Activated B cell treated with CpG ODN at 0.5 μM for 24 hours (primary cell): Measurements from ENCODE around the gene LRRC66. TPM values are rescaled to one million over a fixed set of nuclear protein-coding genes. Genes with fewer than 3 reads are reported as not detected.

Source experiments
- ATAC-seq: fragments of 200-7000 bp; cut with Tn5 transposase; one replicate; pipeline ENCODE4 v1.10.0; 2021; ENCODE audit warnings: low read depth, mild to moderate bottlenecking, moderate library complexity
- CTCF ChIA-PET: fragments of 350-600 bp; sonication (Branson Sonifier 250); formaldehyde crosslinking; loops from one replicate; lab custom pipeline; 2021; ENCODE audit warnings: antibody characterized with exemption; lab: Charles Lee
- POLR2A ChIA-PET: fragments of 350-600 bp; sonication (Branson Sonifier 250); formaldehyde crosslinking; loops from one replicate; lab custom pipeline; 2021; ENCODE audit warnings: antibody characterized with exemption; lab: Charles Lee
- DNase-seq: peaks from one replicate; pipeline ENCODE4 v3.0.0; 2022
- H3K27ac Mint-ChIP-seq: one replicate; pipeline ENCODE4 v1.8.0; 2020; ENCODE audit warnings: mixed read lengths
- H3K27me3 Mint-ChIP-seq: one replicate; pipeline ENCODE4 v1.8.0; 2021; ENCODE audit warnings: mixed read lengths
- H3K36me3 Mint-ChIP-seq: one replicate; pipeline ENCODE4 v1.8.0; 2021; ENCODE audit warnings: low read depth, mixed read lengths
- H3K4me1 Mint-ChIP-seq: one replicate; pipeline ENCODE4 v1.8.0; 2021; ENCODE audit warnings: mixed read lengths
- H3K4me3 Mint-ChIP-seq: one replicate; pipeline ENCODE4 v1.8.0; 2020; ENCODE audit warnings: mild to moderate bottlenecking, mixed read lengths
- H3K9me3 Mint-ChIP-seq: one replicate; pipeline ENCODE4 v1.8.0; 2020; ENCODE audit warnings: mixed read lengths
- CTCF ChIP-seq: fragments of 200-600 bp; IDR thresholded peaks from one replicate; pipeline ENCODE4 v1.8.0; 2022; ENCODE audit warnings: antibody characterized with exemption, mild to moderate bottlenecking
- intact Hi-C: fragments of 100-400 bp; cut with micrococcal nuclease; formaldehyde crosslinking; loops from one replicate; pipeline ENCODE4 v1.15.1; 2024
- total RNA-seq: library from RNA; stranded (reverse); gene quantifications from 2 replicates; pipeline ENCODE4 v1.2.3, GENCODE V29; 2022

Gene LRRC66
- total RNA-seq, 1 donor from 2014 or later, result 0.47 TPM

DNA sequence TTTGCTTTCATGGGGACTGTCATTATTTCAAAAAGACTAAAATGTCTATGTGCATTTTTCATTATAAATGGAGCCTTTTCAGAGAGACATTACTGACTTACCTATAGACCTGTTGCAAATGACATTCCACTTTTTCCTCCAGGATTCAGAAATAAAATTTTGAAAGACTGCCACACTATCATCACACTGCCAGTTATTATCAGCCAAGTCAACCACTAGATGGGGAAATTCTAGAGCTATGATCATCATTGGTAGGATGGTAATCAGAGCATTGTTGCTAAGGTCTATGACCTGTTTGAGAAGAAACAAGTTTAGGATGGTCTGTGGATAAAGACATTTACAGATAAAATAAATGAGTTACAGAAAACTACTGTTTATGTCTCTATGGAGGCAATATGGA, 22.5 kb downstream of the LRRC66 start:
- DNase-seq (no peak), ATAC-seq (no peak)
- Mint-ChIP-seq H3K27ac (no peak overlapping the region), H3K27me3 (no peaks in the 10 kb centered on the region), H3K36me3 (no peaks in the 10 kb centered on the region), H3K9me3 (peaks cover 2% of the 10 kb centered on the region), H3K4me3 (no peak overlapping the region), H3K4me1 (no peaks in the 10 kb centered on the region)
- intact Hi-C loops, result no loop called here
- CTCF ChIA-PET, result no interaction called here
- no peak for TF ChIP-seq CTCF
- POLR2A ChIA-PET, result no interaction called here

DNA sequence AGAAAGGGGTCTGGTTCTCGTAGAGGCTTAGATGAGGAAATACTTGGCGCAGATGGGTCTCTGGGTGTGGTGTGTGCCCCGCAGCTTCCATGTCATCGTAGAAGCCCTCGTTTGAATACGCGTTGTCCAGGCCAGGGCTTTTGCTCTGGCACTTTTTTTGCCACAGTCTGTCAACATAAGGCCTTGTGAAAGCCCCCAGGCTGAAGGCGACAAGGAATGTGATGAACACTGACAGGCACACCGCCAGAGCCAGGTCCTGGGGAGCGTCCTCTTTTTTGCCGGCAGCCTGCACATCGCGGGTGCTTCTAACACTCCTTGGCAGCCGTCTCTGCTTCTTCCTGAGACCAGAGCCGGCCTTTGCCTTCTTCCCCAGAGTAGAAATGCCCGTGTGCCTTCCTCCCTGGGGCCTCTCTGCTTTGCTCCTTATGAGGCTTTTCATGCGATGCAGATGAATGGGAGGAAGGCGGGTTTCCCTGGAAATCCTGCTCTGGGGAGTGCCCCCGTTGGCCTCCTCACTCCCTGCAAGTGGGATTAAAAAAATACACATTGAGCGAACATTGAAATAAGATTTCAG, 24.4 kb downstream of the LRRC66 start:
- POLR2A ChIA-PET, result no interaction called here
- CTCF ChIA-PET, result no interaction called here
- Mint-ChIP-seq H3K27me3 (peaks cover 1% of the 10 kb centered on the region), H3K4me3 (no peak overlapping the region), H3K4me1 (no peaks in the 10 kb centered on the region), H3K9me3 (peaks cover 6% of the 10 kb centered on the region), H3K27ac (no peak overlapping the region), H3K36me3 (no peaks in the 10 kb centered on the region)
- TF ChIP-seq CTCF, result no peak
- ATAC-seq, result no peak
- intact Hi-C loops, result no loop called here
- no peak for DNase-seq

GRCh38 chr4:51965862-51966261, 54.3 kb downstream of the LRRC66 start:
- ChIA-PET CTCF (no interaction called here), POLR2A (no interaction called here)
- Mint-ChIP-seq H3K36me3 (no peaks in the 10 kb centered on the region), H3K27ac (no peak overlapping the region), H3K4me3 (no peak overlapping the region), H3K27me3 (peaks cover 1% of the 10 kb centered on the region), H3K9me3 (peaks cover 8% of the 10 kb centered on the region), H3K4me1 (no peaks in the 10 kb centered on the region)
- intact Hi-C loops, result no loop called here
- DNase-seq (no peak), ATAC-seq (no peak)
- TF ChIP-seq CTCF, result no peak

- Mint-ChIP-seq H3K27ac (no peak overlapping the region), H3K27me3 (peaks cover 1% of the 10 kb centered on the region), H3K36me3 (no peaks in the 10 kb centered on the region), H3K4me1 (no peaks in the 10 kb centered on the region), H3K4me3 (no peak overlapping the region), H3K9me3 (peaks cover 8% of the 10 kb centered on the region)
- no peak for TF ChIP-seq CTCF
- ChIA-PET POLR2A (no interaction called here), CTCF (no interaction called here)
- DNase-seq, result no peak
- intact Hi-C loops, result no loop called here
- no peak for ATAC-seq
Observed at GRCh38 chr4:51963841-51964517, 56.2 kb downstream of the LRRC66 start.

DNA sequence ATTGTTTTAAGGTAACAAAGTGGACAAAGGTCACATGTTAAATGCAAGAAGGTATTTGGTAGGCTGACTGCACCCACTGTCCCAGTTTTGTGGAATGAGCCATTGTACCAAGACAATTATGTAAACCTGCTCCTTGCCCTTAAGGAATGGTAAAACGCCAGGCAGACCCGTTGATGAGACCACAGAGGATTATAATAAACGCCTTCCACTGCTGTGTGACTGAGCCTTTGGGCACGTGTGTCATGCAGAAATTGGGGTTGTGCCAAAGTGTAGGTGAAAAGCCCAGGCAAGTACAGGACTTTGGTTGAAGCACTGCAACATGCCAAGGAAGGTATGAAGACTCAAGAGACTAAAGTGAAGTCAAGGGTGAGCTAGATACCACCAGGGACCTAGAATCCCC, 59.7 kb downstream of the LRRC66 start:
- ChIA-PET POLR2A (no interaction called here), CTCF (no interaction called here)
- no peak for TF ChIP-seq CTCF
- Mint-ChIP-seq H3K9me3 (peaks cover 3% of the 10 kb centered on the region), H3K4me3 (no peak overlapping the region), H3K27ac (no peak overlapping the region), H3K36me3 (no peaks in the 10 kb centered on the region), H3K4me1 (no peaks in the 10 kb centered on the region), H3K27me3 (no peaks in the 10 kb centered on the region)
- DNase-seq (no peak), ATAC-seq (no peak)
- intact Hi-C loops, result no loop called here
